GM12873 (cell line): ENCODE data around the gene GLS.

Experiments
- TF ChIP-seq, protein P1 (sequence below): IDR thresholded peaks from 2 replicates; pipeline ENCODE4 v1.5.1; 2012; ENCODE audit warnings: low read depth, mild to moderate bottlenecking, moderate library complexity, low read length, control low read depth; ENCODE audit not compliant: insufficient read depth; ENCODE audit errors: missing control alignments

GLS gene

GRCh38 chr2:190950566-190950991, 70.0 kb downstream of the GLS start:
- TF ChIP-seq, protein P1, sequence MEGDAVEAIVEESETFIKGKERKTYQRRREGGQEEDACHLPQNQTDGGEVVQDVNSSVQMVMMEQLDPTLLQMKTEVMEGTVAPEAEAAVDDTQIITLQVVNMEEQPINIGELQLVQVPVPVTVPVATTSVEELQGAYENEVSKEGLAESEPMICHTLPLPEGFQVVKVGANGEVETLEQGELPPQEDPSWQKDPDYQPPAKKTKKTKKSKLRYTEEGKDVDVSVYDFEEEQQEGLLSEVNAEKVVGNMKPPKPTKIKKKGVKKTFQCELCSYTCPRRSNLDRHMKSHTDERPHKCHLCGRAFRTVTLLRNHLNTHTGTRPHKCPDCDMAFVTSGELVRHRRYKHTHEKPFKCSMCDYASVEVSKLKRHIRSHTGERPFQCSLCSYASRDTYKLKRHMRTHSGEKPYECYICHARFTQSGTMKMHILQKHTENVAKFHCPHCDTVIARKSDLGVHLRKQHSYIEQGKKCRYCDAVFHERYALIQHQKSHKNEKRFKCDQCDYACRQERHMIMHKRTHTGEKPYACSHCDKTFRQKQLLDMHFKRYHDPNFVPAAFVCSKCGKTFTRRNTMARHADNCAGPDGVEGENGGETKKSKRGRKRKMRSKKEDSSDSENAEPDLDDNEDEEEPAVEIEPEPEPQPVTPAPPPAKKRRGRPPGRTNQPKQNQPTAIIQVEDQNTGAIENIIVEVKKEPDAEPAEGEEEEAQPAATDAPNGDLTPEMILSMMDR = no peak

GRCh38 chr2:190953257-190953656, 72.6 kb downstream of the GLS start:
- TF ChIP-seq, protein P1 = no peak

GRCh38 chr2:190959911-190960788, 79.5 kb downstream of the GLS start:
- TF ChIP-seq, protein P1 = no peak

DNA sequence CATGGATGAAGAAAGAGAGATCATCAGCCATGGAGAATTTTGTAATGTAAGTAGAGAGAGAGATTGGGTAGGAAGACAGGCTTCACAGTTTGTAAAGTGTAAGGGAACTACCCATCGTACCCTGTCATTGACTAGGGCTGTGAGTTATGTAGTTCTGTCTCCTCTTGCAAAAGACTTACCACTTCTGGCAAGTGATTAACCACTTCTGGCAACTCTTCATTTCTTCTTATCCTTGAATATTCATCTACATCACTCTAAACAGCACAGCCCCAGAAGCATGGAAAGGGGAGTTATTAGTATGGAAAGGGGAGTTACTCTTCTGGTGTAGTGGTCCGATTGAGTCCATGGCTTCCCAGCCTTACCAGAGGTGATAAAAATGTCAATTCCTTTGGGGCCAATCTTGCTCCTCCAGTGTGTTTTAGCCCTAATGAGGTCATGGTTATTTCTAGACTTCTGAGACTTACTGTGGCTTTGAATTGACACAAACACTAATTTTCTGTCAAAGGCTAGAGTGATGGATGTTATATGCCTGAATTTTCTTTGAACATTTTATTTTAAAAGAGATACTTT, 81.4 kb downstream of the GLS start:
- TF ChIP-seq, protein P1 = no peak

- TF ChIP-seq, protein P1 = no peak
These were observed 82.5 kb downstream of the GLS start for GRCh38 chr2:190963088-190963487.

DNA sequence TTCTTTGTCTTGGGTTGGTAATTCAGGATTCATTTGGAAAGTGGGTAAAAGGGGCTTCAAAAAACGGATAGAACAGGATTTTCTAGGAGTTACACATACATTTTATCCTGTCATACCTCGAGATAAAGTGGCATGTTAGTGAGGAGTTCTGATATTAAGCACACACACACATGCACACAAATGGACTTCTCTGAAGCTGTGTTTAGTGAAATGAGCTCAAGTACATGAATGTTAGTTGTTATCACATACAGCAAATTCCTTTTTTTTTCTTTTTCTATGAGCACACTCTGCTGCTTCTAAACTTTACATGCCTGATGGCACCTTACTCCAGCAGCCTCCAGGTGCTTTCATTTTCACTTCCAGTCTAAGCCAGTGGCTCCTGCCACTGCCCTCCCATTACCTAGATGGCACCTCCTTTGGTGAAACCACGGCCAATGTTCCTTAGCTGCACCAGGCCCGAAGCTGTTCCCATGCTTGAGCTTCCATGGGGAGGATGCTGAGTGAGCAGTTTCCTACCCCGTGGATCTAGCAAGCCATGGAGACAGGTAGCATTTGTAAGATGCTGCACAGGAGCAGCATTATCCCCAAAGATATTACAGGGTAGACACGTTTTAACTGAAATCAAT, 83.7 kb downstream of the GLS start:
- TF ChIP-seq, protein P1 = no peak

- TF ChIP-seq, protein P1 = no peak
These were observed 85.1 kb downstream of the GLS start for GRCh38 chr2:190965580-190966222.
